Fibroblast of pulmonary artery (primary cell): Measurements from ENCODE around the gene DHRS7C.

ENCODE experiments used
- DNase-seq: peaks from one replicate; pipeline ENCODE4 v3.0.0-alpha.2; 2010; ENCODE audit warnings: low read depth
- H3K4me3 ChIP-seq: replicated peaks from 2 replicates; pipeline ENCODE4 v1.5.1; 2011; ENCODE audit warnings: low read depth, mild to moderate bottlenecking, control low read depth, low read length, moderate library complexity
- CTCF ChIP-seq: IDR thresholded peaks from 2 replicates; pipeline ENCODE4 v1.5.1; 2011; ENCODE audit warnings: mild to moderate bottlenecking, control low read depth, low read length, inconsistent platforms; ENCODE audit errors: missing control alignments

Gene DHRS7C

DNA sequence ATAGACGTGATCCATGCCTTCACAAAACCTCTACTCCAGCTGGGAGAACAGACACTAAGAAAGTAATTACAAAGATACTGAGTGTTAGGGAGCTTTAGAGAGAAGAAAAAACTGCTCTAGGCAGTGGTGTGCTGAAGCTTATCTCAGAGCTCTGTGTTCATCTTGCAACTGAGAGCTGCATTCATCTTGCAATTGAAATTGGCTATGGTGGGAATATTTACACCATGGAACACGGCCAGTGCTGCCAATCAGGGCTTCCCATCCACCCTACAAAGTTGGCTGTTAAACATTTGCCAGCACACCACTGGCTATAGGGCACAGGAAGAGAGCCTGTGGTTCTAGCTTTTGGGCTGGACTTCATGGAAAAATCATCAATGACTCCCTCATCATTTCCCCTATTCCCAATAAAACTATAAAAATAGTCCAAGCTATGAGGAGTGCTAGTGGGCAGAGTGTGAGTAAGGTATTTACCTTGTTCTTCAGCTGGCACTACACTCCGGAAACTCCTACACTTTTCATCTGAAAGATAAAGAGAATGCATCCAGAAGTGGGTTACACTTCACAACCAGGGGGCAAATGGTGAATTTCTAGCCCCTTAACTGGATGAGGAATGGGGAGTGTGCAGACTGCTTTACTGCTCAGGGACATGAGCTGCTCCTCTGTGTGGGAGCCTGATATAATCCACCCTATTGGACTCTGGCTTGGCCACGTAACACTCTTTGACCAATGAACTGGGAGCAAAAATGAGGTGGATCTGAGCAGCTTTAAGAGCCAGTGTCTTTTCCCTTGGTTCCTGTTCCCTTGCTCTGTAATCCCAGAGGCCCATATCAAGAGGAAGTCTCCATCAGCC lies 18.9 kb upstream of the DHRS7C start:
- H3K4me3 ChIP-seq: no peak overlapping the region
- TF ChIP-seq CTCF: no peak
- no peak for DNase-seq

- H3K4me3 ChIP-seq: no peak overlapping the region
- TF ChIP-seq CTCF: no peak
- no peak for DNase-seq
Observed at GRCh38 chr17:9809409-9809808, 18.0 kb upstream of the DHRS7C start.

DNA sequence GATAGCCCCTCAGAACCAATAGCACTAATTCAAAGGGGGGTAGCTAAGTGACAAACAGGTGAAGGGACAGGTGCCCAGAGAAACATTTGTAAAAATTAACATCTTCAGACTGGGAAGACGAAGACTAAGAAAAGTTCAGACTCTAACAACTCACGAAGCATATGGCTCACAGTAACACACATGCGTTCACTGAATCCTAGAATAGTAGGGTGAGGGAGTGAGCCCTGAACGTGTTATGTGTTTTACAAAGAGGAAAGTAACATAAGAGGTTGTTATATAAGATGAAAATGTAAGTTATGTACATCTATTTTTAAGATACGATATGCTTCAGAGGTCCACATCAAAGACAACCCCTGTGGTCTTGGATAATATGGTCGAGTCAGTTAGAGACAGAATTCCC lies 15.3 kb upstream of the DHRS7C start:
- no peak for TF ChIP-seq CTCF
- no peak overlapping the region for H3K4me3 ChIP-seq

GRCh38 chr17:9805769-9806168 lies 14.4 kb upstream of the DHRS7C start:
- H3K4me3 ChIP-seq: no peak overlapping the region

More for the DNA sequence above, 15.3 kb upstream of the DHRS7C start:
- DNase-seq: no peak

GRCh38 chr17:9802697-9803096 lies 11.3 kb upstream of the DHRS7C start:
- no peak for TF ChIP-seq CTCF
- DNase-seq: no peak
- H3K4me3 ChIP-seq: no peak overlapping the region

More at GRCh38 chr17:9805769-9806168, 14.4 kb upstream of the DHRS7C start:
- no peak for TF ChIP-seq CTCF
- DNase-seq: no peak

DNA sequence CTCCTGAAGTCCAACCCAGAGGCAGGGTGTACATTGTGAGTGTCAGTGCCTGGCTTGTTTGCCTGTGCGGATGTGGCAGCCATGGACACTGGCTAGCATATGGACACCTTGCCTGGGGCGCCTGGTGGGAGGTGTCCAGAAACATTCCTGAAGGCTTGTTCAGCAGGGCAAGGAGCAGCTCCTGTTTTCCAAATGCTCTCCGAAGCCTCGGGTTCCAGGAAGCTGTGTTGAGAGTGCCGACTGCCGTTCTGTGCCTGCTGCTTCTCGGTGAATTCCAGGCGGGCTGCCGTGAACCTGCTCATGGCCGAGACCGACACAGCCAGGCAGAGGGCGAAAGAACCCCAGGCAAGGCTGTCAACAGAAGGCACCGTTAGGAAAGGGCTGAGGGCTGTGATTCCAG lies 10.9 kb upstream of the DHRS7C start:
- no peak for DNase-seq
- no peak for TF ChIP-seq CTCF

GRCh38 chr17:9801505-9801904 lies 10.1 kb upstream of the DHRS7C start:
- no peak for DNase-seq
- H3K4me3 ChIP-seq: no peak overlapping the region
- no peak for TF ChIP-seq CTCF

More for the DNA sequence above, 10.9 kb upstream of the DHRS7C start:
- H3K4me3 ChIP-seq: no peak overlapping the region
